Kidney epithelial cell (primary cell): ENCODE measurements around the gene SCUBE2. TPM values are rescaled to one million over a fixed set of nuclear protein-coding genes. Genes with fewer than 3 reads are reported as not detected.

ENCODE experiments used
- DNase-seq: peaks from one replicate; pipeline ENCODE4 v3.0.0-alpha.2; 2010; ENCODE audit warnings: low read depth
- H3K27me3 ChIP-seq: 2 replicates; pipeline ENCODE4 v1.6.0; 2011; ENCODE audit warnings: low read length; ENCODE audit not compliant: control insufficient read depth, insufficient read depth
- H3K36me3 ChIP-seq: 2 replicates; pipeline ENCODE4 v1.5.1; 2011; ENCODE audit warnings: low read length; ENCODE audit not compliant: control insufficient read depth, insufficient read depth
- H3K4me3 ChIP-seq: 2 replicates; pipeline ENCODE4 v1.5.1; 2011; ENCODE audit warnings: low read depth, mild to moderate bottlenecking, control low read depth, low read length
- CTCF ChIP-seq: IDR thresholded peaks from 2 replicates; pipeline ENCODE4 v1.5.1; 2011; ENCODE audit warnings: mild to moderate bottlenecking, moderate library complexity, low read length, control low read depth, inconsistent platforms; ENCODE audit not compliant: insufficient read depth, poor library complexity, severe bottlenecking
- total RNA-seq: library from RNA; depleted of rRNA; stranded (reverse); fragments of >200 nt; gene quantifications from 2 replicates; pipeline ENCODE4 v1.2.3, GENCODE V29; 2015

The SCUBE2 gene
- total RNA-seq, 1 donor from 2014 or later, result 1.3 TPM

GRCh38 chr11:9042488-9042887 is 48.9 kb downstream of the SCUBE2 start:
- no peak for DNase-seq
- TF ChIP-seq CTCF, result no peak
- Histone ChIP-seq H3K4me3 (no peak overlapping the region), H3K36me3 (no peaks in the 10 kb centered on the region), H3K27me3 (peaks cover 4% of the 10 kb centered on the region)

GRCh38 chr11:9041747-9042146 is 49.7 kb downstream of the SCUBE2 start:
- H3K36me3 ChIP-seq, result no peaks in the 10 kb centered on the region
- TF ChIP-seq CTCF, result no peak

GRCh38 chr11:9040410-9040809 is 51.0 kb downstream of the SCUBE2 start:
- no peak overlapping the region for H3K4me3 ChIP-seq
- no peak for TF ChIP-seq CTCF
- H3K36me3 ChIP-seq, result no peaks in the 10 kb centered on the region
- peaks cover 4% of the 10 kb centered on the region for H3K27me3 ChIP-seq
- DNase-seq, result no peak

More at GRCh38 chr11:9041747-9042146, 49.7 kb downstream of the SCUBE2 start:
- H3K4me3 ChIP-seq, result no peak overlapping the region
- H3K27me3 ChIP-seq, result peaks cover 4% of the 10 kb centered on the region
- DNase-seq, result no peak

- Histone ChIP-seq H3K36me3 (no peaks in the 10 kb centered on the region), H3K4me3 (no peak overlapping the region), H3K27me3 (peaks cover 4% of the 10 kb centered on the region)
- DNase-seq, result no peak
- no peak for TF ChIP-seq CTCF
These were observed 51.5 kb downstream of the SCUBE2 start for GRCh38 chr11:9039863-9040262.

- DNase-seq, result peak; percentile 74
- peaks cover 4% of the 10 kb centered on the region for H3K27me3 ChIP-seq
- H3K4me3 ChIP-seq, result no peak overlapping the region
- no peaks in the 10 kb centered on the region for H3K36me3 ChIP-seq
- TF ChIP-seq CTCF, result no peak
These were observed 52.2 kb downstream of the SCUBE2 start for GRCh38 chr11:9039198-9039597.

GRCh38 chr11:9038541-9038940 is 52.9 kb downstream of the SCUBE2 start:
- no peak for TF ChIP-seq CTCF
- no peak for DNase-seq
- Histone ChIP-seq H3K27me3 (peaks cover 4% of the 10 kb centered on the region), H3K36me3 (no peaks in the 10 kb centered on the region), H3K4me3 (no peak overlapping the region)
